ENCODE data around the gene PRDM16. TPM values are rescaled to one million over a fixed set of nuclear protein-coding genes. Genes with fewer than 3 reads are reported as not detected.

PRDM16 gene
- total and polyA plus RNA-seq, 2 donors (not counting 1 experiment from before 2014, with no cell fraction given): 0.03 to 0.12 TPM

DNA sequence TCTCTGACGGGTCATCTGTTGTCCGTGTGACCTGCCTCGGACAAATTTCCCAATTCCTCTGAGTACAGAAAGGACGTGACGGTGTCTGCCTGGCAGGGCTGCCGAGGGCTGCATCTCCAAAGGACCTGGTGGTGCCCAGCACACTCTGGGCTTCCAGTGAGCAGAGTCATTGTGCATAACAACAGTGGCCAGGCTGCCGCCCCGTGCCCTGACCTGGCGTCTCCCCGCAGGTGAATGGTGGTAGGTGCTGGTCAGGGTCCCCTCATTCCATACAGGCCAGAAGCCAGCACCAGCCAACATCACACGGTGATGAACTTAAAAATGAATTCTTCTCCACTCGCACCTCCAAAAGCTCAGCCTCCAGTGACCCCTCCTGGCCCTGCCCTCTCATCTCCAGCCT, 28.2 kb downstream of the PRDM16 start:
- no peak overlapping the region for H2AFZ ChIP-seq (ENCODE audit: insufficient read depth, low read depth, low read length, poor library complexity, severe bottlenecking)
- ChIA-PET POLR2A (no interaction called here), CTCF (no interaction called here)
- H3K4me2 ChIP-seq (replicated peaks; ENCODE audit: low read depth, low read length, poor library complexity, severe bottlenecking): no peak overlapping the region
- no peaks in the 10 kb centered on the region for H3K27me3 ChIP-seq (replicated peaks in 1 of 4; ENCODE audit: control extremely low read depth in 1 of 4, control insufficient read depth in 3 of 4, insufficient read depth in 4 of 4, low read length in 3 of 4)
- ATAC-seq (ENCODE audit: low read depth) (no peak), DNase-seq (no peak)
- Mint-ChIP-seq H3K9me3 (ENCODE audit: insufficient read depth) (no peaks in the 10 kb centered on the region), H3K27ac (no peak overlapping the region), H3K4me3 (no peak overlapping the region), H3K27me3 (peaks cover 3% of the 10 kb centered on the region), H3K4me1 (no peaks in the 10 kb centered on the region)
- WGBS (ENCODE audit: insufficient coverage): 91% methylated on average over 12 of the region's 12 CpGs
- intact Hi-C loops (cut with micrococcal nuclease): no loop called here
- no peaks in the 10 kb centered on the region for H4K20me1 ChIP-seq (ENCODE audit: control insufficient read depth, insufficient read depth, low read length, poor library complexity, severe bottlenecking)
- peaks cover 0 to 5% (median 0%) of the 10 kb centered on the region in 3 donors for H3K9me3 ChIP-seq (ENCODE audit: control extremely low read depth in 1 of 3, control insufficient read depth in 2 of 3, insufficient read depth in 1 of 3, low read length in 2 of 3)
- TF ChIP-seq EZH2 (IDR thresholded peaks at IDR 0.05; ENCODE audit: borderline replicate concordance, insufficient read depth, low read depth, low read length, poor library complexity, severe bottlenecking): no peak
- TF ChIP-seq, protein P1, sequence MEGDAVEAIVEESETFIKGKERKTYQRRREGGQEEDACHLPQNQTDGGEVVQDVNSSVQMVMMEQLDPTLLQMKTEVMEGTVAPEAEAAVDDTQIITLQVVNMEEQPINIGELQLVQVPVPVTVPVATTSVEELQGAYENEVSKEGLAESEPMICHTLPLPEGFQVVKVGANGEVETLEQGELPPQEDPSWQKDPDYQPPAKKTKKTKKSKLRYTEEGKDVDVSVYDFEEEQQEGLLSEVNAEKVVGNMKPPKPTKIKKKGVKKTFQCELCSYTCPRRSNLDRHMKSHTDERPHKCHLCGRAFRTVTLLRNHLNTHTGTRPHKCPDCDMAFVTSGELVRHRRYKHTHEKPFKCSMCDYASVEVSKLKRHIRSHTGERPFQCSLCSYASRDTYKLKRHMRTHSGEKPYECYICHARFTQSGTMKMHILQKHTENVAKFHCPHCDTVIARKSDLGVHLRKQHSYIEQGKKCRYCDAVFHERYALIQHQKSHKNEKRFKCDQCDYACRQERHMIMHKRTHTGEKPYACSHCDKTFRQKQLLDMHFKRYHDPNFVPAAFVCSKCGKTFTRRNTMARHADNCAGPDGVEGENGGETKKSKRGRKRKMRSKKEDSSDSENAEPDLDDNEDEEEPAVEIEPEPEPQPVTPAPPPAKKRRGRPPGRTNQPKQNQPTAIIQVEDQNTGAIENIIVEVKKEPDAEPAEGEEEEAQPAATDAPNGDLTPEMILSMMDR (IDR thresholded peaks at IDR 0.05): no peak
- H3K36me3 ChIP-seq (replicated peaks in 1 of 2; ENCODE audit: control extremely low read depth in 1 of 2, control insufficient read depth in 1 of 2, extremely low read depth in 1 of 2, insufficient read depth in 2 of 2, low read length in 1 of 2): no peaks in the 10 kb centered on the region
- no peak overlapping the region for H3K9ac ChIP-seq (ENCODE audit: low read length)
- H3K79me2 ChIP-seq (ENCODE audit: control insufficient read depth, insufficient read depth, low read length): no peaks in the 10 kb centered on the region
- H3K27ac ChIP-seq (ENCODE audit: low read length in 2 of 2): no peak overlapping the region
- no peak overlapping the region for H3K4me3 ChIP-seq (ENCODE audit: control extremely low read depth in 1 of 5, extremely low read depth in 1 of 5, insufficient read depth in 1 of 5, low read depth in 2 of 5, low read length in 4 of 5)
- no peaks in the 10 kb centered on the region for H3K4me1 ChIP-seq (ENCODE audit: control insufficient read depth in 2 of 2, insufficient read depth in 2 of 2, low read length in 2 of 2)

DNA sequence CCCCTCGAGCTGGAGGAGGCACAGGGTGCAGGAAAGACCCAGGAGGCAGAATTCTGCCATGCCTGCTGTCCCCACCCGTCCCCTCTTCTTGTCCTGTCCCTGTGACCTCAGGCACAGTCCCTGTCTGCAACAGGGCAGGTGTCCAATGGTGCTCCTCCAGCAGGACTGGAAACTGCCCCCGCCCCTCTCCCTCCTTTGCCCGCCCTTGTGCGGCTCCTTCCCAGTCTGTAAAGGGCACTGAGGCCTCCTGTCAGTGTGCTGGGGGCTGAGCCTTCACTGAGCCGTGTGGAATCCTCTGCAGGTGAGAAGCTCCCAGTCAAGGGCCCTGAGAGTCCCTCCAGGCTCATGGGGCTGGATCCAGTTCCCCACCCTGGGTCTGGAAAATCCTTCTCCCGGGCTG, 28.9 kb downstream of the PRDM16 start:
- Histone ChIP-seq H3K9me3 (ENCODE audit: control extremely low read depth in 1 of 3, control insufficient read depth in 2 of 3, insufficient read depth in 1 of 3, low read length in 2 of 3) (peaks cover 0 to 5% (median 0%) of the 10 kb centered on the region in 3 donors), H2AFZ (ENCODE audit: insufficient read depth, low read depth, low read length, poor library complexity, severe bottlenecking) (no peak overlapping the region), H3K4me2 (replicated peaks; ENCODE audit: low read depth, low read length, poor library complexity, severe bottlenecking) (no peak overlapping the region), H3K4me1 (ENCODE audit: control insufficient read depth in 2 of 2, insufficient read depth in 2 of 2, low read length in 2 of 2) (no peaks in the 10 kb centered on the region), H3K36me3 (replicated peaks in 1 of 2; ENCODE audit: control extremely low read depth in 1 of 2, control insufficient read depth in 1 of 2, extremely low read depth in 1 of 2, insufficient read depth in 2 of 2, low read length in 1 of 2) (no peaks in the 10 kb centered on the region), H3K27me3 (replicated peaks in 1 of 4; ENCODE audit: control extremely low read depth in 1 of 4, control insufficient read depth in 3 of 4, insufficient read depth in 4 of 4, low read length in 3 of 4) (no peaks in the 10 kb centered on the region), H4K20me1 (ENCODE audit: control insufficient read depth, insufficient read depth, low read length, poor library complexity, severe bottlenecking) (no peaks in the 10 kb centered on the region), H3K27ac (ENCODE audit: low read length in 2 of 2) (no peak overlapping the region), H3K9ac (ENCODE audit: low read length) (no peak overlapping the region), H3K79me2 (ENCODE audit: control insufficient read depth, insufficient read depth, low read length) (no peaks in the 10 kb centered on the region), H3K4me3 (ENCODE audit: control extremely low read depth in 1 of 5, extremely low read depth in 1 of 5, insufficient read depth in 1 of 5, low read depth in 2 of 5, low read length in 4 of 5) (no peak overlapping the region)
- no peak for ATAC-seq (ENCODE audit: low read depth)
- CTCF ChIA-PET: no interaction called here
- intact Hi-C loops (cut with micrococcal nuclease): no loop called here
- H3K4me3 Mint-ChIP-seq: no peak overlapping the region
- no peaks in the 10 kb centered on the region for H3K4me1 Mint-ChIP-seq
- TF ChIP-seq EZH2 (IDR thresholded peaks at IDR 0.05; ENCODE audit: borderline replicate concordance, insufficient read depth, low read depth, low read length, poor library complexity, severe bottlenecking): no peak
- TF ChIP-seq, protein P1 (IDR thresholded peaks at IDR 0.05): no peak
- no peak overlapping the region for H3K27ac Mint-ChIP-seq
- 70% methylated on average over 7 of the region's 7 CpGs for WGBS (ENCODE audit: insufficient coverage)
- no peak for DNase-seq
- peaks cover 3% of the 10 kb centered on the region for H3K27me3 Mint-ChIP-seq
- POLR2A ChIA-PET: no interaction called here
- H3K9me3 Mint-ChIP-seq (ENCODE audit: insufficient read depth): no peaks in the 10 kb centered on the region
